HG02840 (cell line): Measurements from ENCODE around the gene FRMPD1.
"Not testable (repeated sequence)": the region's sequence is repeated elsewhere in the genome, so short reads cannot be mapped to it uniquely, and the experiment has no call there.

ENCODE experiments used
- ATAC-seq: cut with Tn5 transposase; IDR thresholded peaks from one replicate; pipeline ENCODE4 v1.9.1; 2021; ENCODE audit warnings: mild to moderate bottlenecking, moderate library complexity, moderate number of reproducible peaks; ENCODE audit not compliant: unreplicated experiment, low FRiP score

The FRMPD1 gene

GRCh38 chr9:37650873-37651768 is at the start of gene FRMPD1:
FRMPD1 (plus strand) TSS chr9:37650954; CDS start chr9:37692642, 41,688 bp downstream.
- no peak for ATAC-seq

GRCh38 chr9:37602061-37602460 is 48.7 kb upstream of the FRMPD1 start:
- ATAC-seq: not testable (repeated sequence)

- ATAC-seq: no peak
These were observed 47.9 kb upstream of the FRMPD1 start for GRCh38 chr9:37602817-37603216.

GRCh38 chr9:37604296-37604695 is 46.5 kb upstream of the FRMPD1 start:
- ATAC-seq: no peak

GRCh38 chr9:37608250-37608649 is 42.5 kb upstream of the FRMPD1 start:
- ATAC-seq: no peak

- no peak for ATAC-seq
These were observed 40.9 kb upstream of the FRMPD1 start for GRCh38 chr9:37609735-37610397.

- ATAC-seq: no peak
These were observed 39.7 kb upstream of the FRMPD1 start for GRCh38 chr9:37611014-37611413.

- no peak for ATAC-seq
These were observed 38.8 kb upstream of the FRMPD1 start for GRCh38 chr9:37611961-37612360.

- no peak for ATAC-seq
These were observed 33.6 kb upstream of the FRMPD1 start for GRCh38 chr9:37617161-37617560.

GRCh38 chr9:37617832-37618231 is 32.9 kb upstream of the FRMPD1 start:
- ATAC-seq: no peak

GRCh38 chr9:37618817-37619216 is 31.9 kb upstream of the FRMPD1 start:
- no peak for ATAC-seq

- ATAC-seq: no peak
These were observed 30.9 kb upstream of the FRMPD1 start for GRCh38 chr9:37619806-37620205.

GRCh38 chr9:37620396-37620795 is 30.4 kb upstream of the FRMPD1 start:
- no peak for ATAC-seq

GRCh38 chr9:37621273-37622121 is 29.3 kb upstream of the FRMPD1 start:
- no peak for ATAC-seq

- no peak for ATAC-seq
These were observed 28.3 kb upstream of the FRMPD1 start for GRCh38 chr9:37622462-37622861.

- ATAC-seq: no peak
These were observed 27.5 kb upstream of the FRMPD1 start for GRCh38 chr9:37623267-37623666.

GRCh38 chr9:37624073-37624472 is 26.7 kb upstream of the FRMPD1 start:
- no peak for ATAC-seq

GRCh38 chr9:37625036-37625757 is 25.6 kb upstream of the FRMPD1 start:
- ATAC-seq: no peak

- ATAC-seq: no peak
These were observed 25.0 kb upstream of the FRMPD1 start for GRCh38 chr9:37625758-37626147.

- no peak for ATAC-seq
These were observed 24.0 kb upstream of the FRMPD1 start for GRCh38 chr9:37626708-37627292.
